HepG2 (cell line): ENCODE measurements around the gene CDC14A. TPM values are rescaled to one million over a fixed set of nuclear protein-coding genes. Genes with fewer than 3 reads are reported as not detected.

Source experiments
- CBFB ChIP-seq: sonication (generic); formaldehyde crosslinking; IDR thresholded peaks from 2 replicates; pipeline ENCODE4 v1.4.0; 2020; ENCODE audit warnings: missing genetic modification reagents
- ETV5 ChIP-seq: IDR thresholded peaks from 2 replicates; pipeline ENCODE4 v1.6.1; 2018; ENCODE audit warnings: missing biosample characterization, missing genetic modification reagents, inconsistent platforms, borderline replicate concordance
- NFYC ChIP-seq: IDR thresholded peaks from 2 replicates; pipeline ENCODE4 v1.6.1; 2016; ENCODE audit warnings: missing genetic modification reagents, missing compliant biosample characterization
- NONO ChIP-seq, 2 experiments: fragments of 450-650 bp in 1 of 2; sonication (generic) in 1 of 2; formaldehyde crosslinking in 1 of 2; IDR thresholded peaks in 1 of 2; conservative IDR thresholded peaks in 1 of 2; 2 replicates each; pipeline versions ENCODE4 v1.6.1 to v1.8.0; 2017 to 2022; ENCODE audit warnings: mild to moderate bottlenecking in 1 of 2, missing genetic modification reagents in 1 of 2, moderate library complexity in 1 of 2
- REL ChIP-seq: sonication (generic); formaldehyde crosslinking; conservative IDR thresholded peaks from 2 replicates; pipeline ENCODE4 v1.8.0; 2022; ENCODE audit warnings: mild to moderate bottlenecking, missing genetic modification reagents, moderate library complexity
- RFX5 ChIP-seq: IDR thresholded peaks from 2 replicates; pipeline ENCODE4 v1.6.1; 2011; ENCODE audit warnings: low read depth, low read length, improper control_type of control experiment
- RXRA ChIP-seq: sonication (generic); formaldehyde crosslinking; IDR thresholded peaks from 2 replicates; pipeline ENCODE4 v1.5.1; 2020; ENCODE audit warnings: missing genetic modification reagents
- TP53 ChIP-seq: sonication (generic); formaldehyde crosslinking; conservative IDR thresholded peaks from 2 replicates; pipeline ENCODE4 v1.4.0; 2020; ENCODE audit warnings: missing genetic modification reagents
- ZNF431 ChIP-seq: sonication (generic); formaldehyde crosslinking; IDR thresholded peaks from 2 replicates; pipeline ENCODE4 v1.9.0; 2022; ENCODE audit warnings: missing genetic modification reagents, low read depth, mild to moderate bottlenecking, borderline replicate concordance
- ZNF441 ChIP-seq: sonication (generic); formaldehyde crosslinking; IDR thresholded peaks from 2 replicates; pipeline ENCODE4 v1.7.0; 2021; ENCODE audit warnings: missing genetic modification reagents, borderline replicate concordance
- ZNF468 ChIP-seq: sonication (generic); formaldehyde crosslinking; IDR thresholded peaks from 2 replicates; pipeline ENCODE4 v1.8.0; 2022; ENCODE audit warnings: mild to moderate bottlenecking, moderate library complexity, missing genetic modification reagents
- polyA plus RNA-seq, 8 experiments: library from polyadenylated mRNA; depleted of rRNA in 3 of 8; stranded (reverse) in 7 of 8; unstranded in 1 of 8; fragments of >200 nt; fragmentation: Illumina TruSeq in 4 of 8; extraction: Trizol in 4 of 8; gene quantifications; 2 replicates each; pipeline versions ENCODE4 v1.2.1 to v1.2.3, GENCODE V29; 2011 to 2016; ENCODE audit warnings: low read depth in 4 of 8, missing spikeins in 1 of 8, mixed read lengths in 1 of 8; ENCODE audit not compliant: insufficient read depth in 1 of 8
- total RNA-seq, 5 experiments: library from RNA; depleted of rRNA; stranded (reverse); fragments of >200 nt; fragmentation: Illumina TruSeq; extraction: Trizol; gene quantifications; 2 replicates each; pipeline ENCODE4 v1.2.3, GENCODE V29; 2016; ENCODE audit warnings: low read depth in 1 of 5
- TF ChIP-seq, protein P1 (sequence below): sonication (generic); formaldehyde crosslinking; IDR thresholded peaks from 2 replicates; pipeline ENCODE4 v1.4.0; 2020; ENCODE audit warnings: mild to moderate bottlenecking, low read depth, missing genetic modification reagents
- TF ChIP-seq, protein P2 (sequence below): IDR thresholded peaks from 2 replicates; pipeline ENCODE4 v1.6.1; 2016; ENCODE audit warnings: low read depth, control low read depth
- TF ChIP-seq, protein P3 (sequence below): sonication (generic); formaldehyde crosslinking; IDR thresholded peaks from 2 replicates; pipeline ENCODE4 v1.4.0; 2020; ENCODE audit warnings: missing genetic modification reagents, low read depth, mild to moderate bottlenecking, borderline replicate concordance
- TF ChIP-seq, protein P4 (sequence below): sonication (generic); formaldehyde crosslinking; IDR thresholded peaks from 2 replicates; pipeline ENCODE4 v1.4.0; 2020; ENCODE audit warnings: mild to moderate bottlenecking, missing genetic modification reagents
- TF ChIP-seq, protein P5 (sequence below): sonication (generic); formaldehyde crosslinking; IDR thresholded peaks from 2 replicates; pipeline ENCODE4 v1.5.0; 2020; ENCODE audit warnings: missing genetic modification reagents

CDC14A gene
- total and polyA plus RNA-seq, 2 of the 13 experiments (the other 11 are each of a cell fraction or from before 2014, with no cell fraction given), result 2.8 to 4.9 TPM

DNA sequence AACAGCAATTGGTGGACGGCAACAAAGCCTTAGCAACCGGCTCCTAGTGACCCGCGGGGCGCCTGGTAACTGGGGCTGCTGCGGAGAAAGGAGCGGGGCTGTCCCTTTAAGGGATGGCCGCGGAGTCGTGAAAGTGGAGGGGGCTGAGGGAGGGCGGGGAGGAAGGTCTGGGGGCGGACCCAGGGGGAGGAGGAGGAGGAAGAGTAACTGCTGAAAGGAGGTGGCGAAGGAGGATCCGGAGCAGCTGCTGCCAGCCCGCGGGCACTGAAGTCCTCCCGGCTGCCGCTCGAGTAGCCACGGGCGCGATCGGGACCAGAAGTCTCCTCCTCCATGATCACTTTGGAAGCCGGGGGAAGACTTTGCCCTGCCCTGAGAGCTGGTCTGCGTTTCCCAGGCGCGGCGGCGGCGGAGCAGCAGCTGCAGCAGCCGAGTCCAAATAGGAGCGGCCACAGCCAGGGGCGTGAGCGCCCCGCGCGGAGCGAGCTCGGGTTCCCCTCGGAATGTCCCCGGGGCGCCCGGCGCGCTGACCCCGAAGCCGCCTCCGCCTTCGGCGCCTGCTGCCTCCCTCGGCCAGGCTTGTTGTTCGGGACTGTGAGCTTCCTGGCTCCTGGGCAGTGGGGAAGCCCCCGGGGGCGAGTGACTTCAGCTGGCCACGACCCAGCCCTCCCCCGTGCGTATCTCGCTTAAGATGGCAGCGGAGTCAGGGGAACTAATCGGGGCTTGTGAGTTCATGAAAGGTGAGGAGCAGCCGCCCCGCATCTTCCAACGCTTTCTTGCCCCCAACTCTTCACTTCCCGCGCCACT is at the start of gene CDC14A (continued):
- TF ChIP-seq, protein P1, sequence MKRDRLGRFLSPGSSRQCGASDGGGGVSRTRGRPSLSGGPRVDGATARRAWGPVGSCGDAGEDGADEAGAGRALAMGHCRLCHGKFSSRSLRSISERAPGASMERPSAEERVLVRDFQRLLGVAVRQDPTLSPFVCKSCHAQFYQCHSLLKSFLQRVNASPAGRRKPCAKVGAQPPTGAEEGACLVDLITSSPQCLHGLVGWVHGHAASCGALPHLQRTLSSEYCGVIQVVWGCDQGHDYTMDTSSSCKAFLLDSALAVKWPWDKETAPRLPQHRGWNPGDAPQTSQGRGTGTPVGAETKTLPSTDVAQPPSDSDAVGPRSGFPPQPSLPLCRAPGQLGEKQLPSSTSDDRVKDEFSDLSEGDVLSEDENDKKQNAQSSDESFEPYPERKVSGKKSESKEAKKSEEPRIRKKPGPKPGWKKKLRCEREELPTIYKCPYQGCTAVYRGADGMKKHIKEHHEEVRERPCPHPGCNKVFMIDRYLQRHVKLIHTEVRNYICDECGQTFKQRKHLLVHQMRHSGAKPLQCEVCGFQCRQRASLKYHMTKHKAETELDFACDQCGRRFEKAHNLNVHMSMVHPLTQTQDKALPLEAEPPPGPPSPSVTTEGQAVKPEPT (CRISPR knock-in tag), result no peak
- TF ChIP-seq CBFB (CRISPR knock-in tag) (no peak), TP53 (CRISPR knock-in tag) (no peak), NONO (IDR thresholded peaks at IDR 0.05) (no peak), NONO (CRISPR knock-in tag; conservative IDR thresholded peaks at IDR 0.05) (peak; percentile 64), RFX5 (no peak), NFYC (CRISPR knock-in tag) (peak; percentile 56; the same call in 1 of the 2 replicates), RXRA (0 out of 2 replicates have a peak, but pooled peaks have one; percentile 22), ZNF431 (no peak), REL (CRISPR knock-in tag) (peak; percentile 65; the same call in 1 of the 2 replicates), ETV5 (CRISPR knock-in tag) (no peak), ZNF441 (CRISPR knock-in tag) (no peak), ZNF468 (no peak)
- TF ChIP-seq, protein P2, sequence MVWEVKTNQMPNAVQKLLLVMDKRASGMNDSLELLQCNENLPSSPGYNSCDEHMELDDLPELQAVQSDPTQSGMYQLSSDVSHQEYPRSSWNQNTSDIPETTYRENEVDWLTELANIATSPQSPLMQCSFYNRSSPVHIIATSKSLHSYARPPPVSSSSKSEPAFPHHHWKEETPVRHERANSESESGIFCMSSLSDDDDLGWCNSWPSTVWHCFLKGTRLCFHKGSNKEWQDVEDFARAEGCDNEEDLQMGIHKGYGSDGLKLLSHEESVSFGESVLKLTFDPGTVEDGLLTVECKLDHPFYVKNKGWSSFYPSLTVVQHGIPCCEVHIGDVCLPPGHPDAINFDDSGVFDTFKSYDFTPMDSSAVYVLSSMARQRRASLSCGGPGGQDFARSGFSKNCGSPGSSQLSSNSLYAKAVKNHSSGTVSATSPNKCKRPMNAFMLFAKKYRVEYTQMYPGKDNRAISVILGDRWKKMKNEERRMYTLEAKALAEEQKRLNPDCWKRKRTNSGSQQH (CRISPR knock-in tag), result peak; percentile 2; the same call in 1 of the 2 replicates
- TF ChIP-seq, protein P3, sequence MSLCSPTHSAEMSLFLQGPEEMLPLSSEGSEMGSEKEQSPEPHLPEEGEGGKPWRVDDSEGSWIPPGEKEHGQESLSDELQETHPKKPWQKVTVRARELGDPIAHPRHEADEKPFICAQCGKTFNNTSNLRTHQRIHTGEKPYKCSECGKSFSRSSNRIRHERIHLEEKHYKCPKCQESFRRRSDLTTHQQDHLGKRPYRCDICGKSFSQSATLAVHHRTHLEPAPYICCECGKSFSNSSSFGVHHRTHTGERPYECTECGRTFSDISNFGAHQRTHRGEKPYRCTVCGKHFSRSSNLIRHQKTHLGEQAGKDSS (CRISPR knock-in tag), result 0 out of 2 replicates have a peak, but pooled peaks have one; percentile 75
- TF ChIP-seq, protein P4, sequence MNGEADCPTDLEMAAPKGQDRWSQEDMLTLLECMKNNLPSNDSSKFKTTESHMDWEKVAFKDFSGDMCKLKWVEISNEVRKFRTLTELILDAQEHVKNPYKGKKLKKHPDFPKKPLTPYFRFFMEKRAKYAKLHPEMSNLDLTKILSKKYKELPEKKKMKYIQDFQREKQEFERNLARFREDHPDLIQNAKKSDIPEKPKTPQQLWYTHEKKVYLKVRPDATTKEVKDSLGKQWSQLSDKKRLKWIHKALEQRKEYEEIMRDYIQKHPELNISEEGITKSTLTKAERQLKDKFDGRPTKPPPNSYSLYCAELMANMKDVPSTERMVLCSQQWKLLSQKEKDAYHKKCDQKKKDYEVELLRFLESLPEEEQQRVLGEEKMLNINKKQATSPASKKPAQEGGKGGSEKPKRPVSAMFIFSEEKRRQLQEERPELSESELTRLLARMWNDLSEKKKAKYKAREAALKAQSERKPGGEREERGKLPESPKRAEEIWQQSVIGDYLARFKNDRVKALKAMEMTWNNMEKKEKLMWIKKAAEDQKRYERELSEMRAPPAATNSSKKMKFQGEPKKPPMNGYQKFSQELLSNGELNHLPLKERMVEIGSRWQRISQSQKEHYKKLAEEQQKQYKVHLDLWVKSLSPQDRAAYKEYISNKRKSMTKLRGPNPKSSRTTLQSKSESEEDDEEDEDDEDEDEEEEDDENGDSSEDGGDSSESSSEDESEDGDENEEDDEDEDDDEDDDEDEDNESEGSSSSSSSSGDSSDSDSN (CRISPR knock-in tag), result peak; percentile 73
- TF ChIP-seq, protein P5, sequence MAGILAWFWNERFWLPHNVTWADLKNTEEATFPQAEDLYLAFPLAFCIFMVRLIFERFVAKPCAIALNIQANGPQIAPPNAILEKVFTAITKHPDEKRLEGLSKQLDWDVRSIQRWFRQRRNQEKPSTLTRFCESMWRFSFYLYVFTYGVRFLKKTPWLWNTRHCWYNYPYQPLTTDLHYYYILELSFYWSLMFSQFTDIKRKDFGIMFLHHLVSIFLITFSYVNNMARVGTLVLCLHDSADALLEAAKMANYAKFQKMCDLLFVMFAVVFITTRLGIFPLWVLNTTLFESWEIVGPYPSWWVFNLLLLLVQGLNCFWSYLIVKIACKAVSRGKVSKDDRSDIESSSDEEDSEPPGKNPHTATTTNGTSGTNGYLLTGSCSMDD (CRISPR knock-in tag), result no peak
